Measurements from ENCODE around the gene RAB20.

- TF ChIP-seq POLR2AphosphoS5 (IDR thresholded peaks at IDR 0.05; ENCODE audit: borderline replicate concordance, low read depth, low read length) (no peak), EZH2 (IDR thresholded peaks at IDR 0.05) (no peak)
These were observed 77.1 kb downstream of the RAB20 start for GRCh38 chr13:110484290-110485048.
